ENCODE results near the gene UGT2A3. TPM values are rescaled to one million over a fixed set of nuclear protein-coding genes. Genes with fewer than 3 reads are reported as not detected.

The UGT2A3 gene
- total RNA-seq, 4 donors from 2014 or later = not detected

DNA sequence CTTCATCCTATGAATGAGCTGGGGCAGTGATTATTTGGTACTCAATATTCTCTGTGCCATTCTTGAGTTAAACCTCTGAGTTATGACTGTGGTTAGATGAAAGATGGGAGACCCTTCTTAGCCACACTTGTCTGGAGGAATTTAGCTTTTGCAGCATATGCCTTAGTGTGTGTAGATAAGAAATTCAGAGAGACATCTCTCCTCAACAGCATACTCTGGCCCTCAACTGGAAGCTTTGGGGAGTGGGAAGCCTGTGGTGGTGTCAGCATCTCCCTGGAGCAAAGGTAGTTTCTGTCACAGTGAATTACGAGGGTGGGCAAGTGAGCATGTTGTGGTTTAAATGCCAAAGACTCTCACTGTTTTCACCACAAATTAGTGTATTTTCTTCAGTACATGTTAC, 58.7 kb downstream of the UGT2A3 start:
- no peak for TF ChIP-seq CTCF (IDR thresholded peaks at IDR 0.05)
- TF ChIP-seq POLR2A (IDR thresholded peaks at IDR 0.05) = no peak
- no peak overlapping the region for H3K27ac ChIP-seq
- no peak for DNase-seq
- no peaks in the 10 kb centered on the region for H3K27me3 ChIP-seq
- H3K4me3 ChIP-seq = no peak overlapping the region
- intact Hi-C loops (cut with DNase I; ENCODE audit: low total_unique reads) = no loop called here
- H3K36me3 ChIP-seq = no peaks in the 10 kb centered on the region
- no peaks in the 10 kb centered on the region for H3K4me1 ChIP-seq
- H3K9me3 ChIP-seq = no peaks in the 10 kb centered on the region

- no peak for DNase-seq
- TF ChIP-seq POLR2A (IDR thresholded peaks at IDR 0.05) = no peak
- no peak for TF ChIP-seq CTCF (IDR thresholded peaks at IDR 0.05)
Measured at GRCh38 chr4:68891678-68892077, 59.9 kb downstream of the UGT2A3 start.

DNA sequence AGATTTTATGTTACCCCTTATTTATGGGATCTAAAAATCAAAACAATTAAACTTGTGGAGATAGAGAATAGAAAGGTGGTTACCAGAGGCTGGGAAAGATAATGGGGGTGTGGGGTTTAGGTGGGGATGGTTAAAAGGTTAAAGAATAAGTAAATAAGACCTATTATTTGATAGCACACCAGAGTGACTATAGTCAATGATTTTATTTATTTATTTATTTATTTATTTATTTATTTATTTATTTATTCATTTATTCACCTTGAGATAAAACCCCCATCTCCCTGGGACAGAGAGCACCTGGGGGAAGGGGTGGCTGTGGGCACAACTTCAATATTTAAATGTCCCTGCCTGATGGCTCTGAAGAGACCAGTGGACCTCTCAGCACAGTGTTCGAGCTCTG, 66.1 kb downstream of the UGT2A3 start:
- H3K9me3 ChIP-seq = no peaks in the 10 kb centered on the region
- no peak for DNase-seq
- TF ChIP-seq POLR2A (IDR thresholded peaks at IDR 0.05) = no peak
- TF ChIP-seq CTCF (IDR thresholded peaks at IDR 0.05) = no peak
- H3K27ac ChIP-seq = no peak overlapping the region
- no peaks in the 10 kb centered on the region for H3K36me3 ChIP-seq
- H3K4me1 ChIP-seq = no peaks in the 10 kb centered on the region
- no peaks in the 10 kb centered on the region for H3K27me3 ChIP-seq
- H3K4me3 ChIP-seq = no peak overlapping the region
- intact Hi-C loops (cut with DNase I; ENCODE audit: low total_unique reads) = no loop called here

More at GRCh38 chr4:68891678-68892077, 59.9 kb downstream of the UGT2A3 start:
- H3K4me1 ChIP-seq = no peaks in the 10 kb centered on the region
- H3K27me3 ChIP-seq = no peaks in the 10 kb centered on the region
- intact Hi-C loops (cut with DNase I; ENCODE audit: low total_unique reads) = no loop called here
- H3K4me3 ChIP-seq = no peak overlapping the region
- no peaks in the 10 kb centered on the region for H3K9me3 ChIP-seq
- no peaks in the 10 kb centered on the region for H3K36me3 ChIP-seq
- no peak overlapping the region for H3K27ac ChIP-seq

DNA sequence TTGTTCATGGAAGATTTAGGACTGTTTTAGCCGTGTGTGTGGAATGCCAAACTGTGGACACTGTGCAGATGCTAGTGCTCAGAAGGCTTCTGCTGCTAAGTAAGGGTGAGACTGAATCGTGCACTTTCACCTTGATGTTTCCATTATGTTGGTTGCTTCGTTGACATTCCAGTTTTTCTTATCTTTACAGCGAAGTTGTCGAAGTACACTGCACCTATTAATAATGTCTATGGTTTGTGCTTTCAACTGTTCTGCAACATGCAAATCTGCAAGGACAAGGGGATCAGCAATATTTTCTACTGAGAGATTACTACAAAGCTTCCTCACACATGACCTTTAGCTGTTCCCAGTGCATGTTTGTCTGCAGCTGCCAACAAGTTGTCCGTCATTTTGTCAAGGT, 67.7 kb downstream of the UGT2A3 start:
- Histone ChIP-seq H3K4me1 (no peaks in the 10 kb centered on the region), H3K4me3 (no peak overlapping the region), H3K27me3 (no peaks in the 10 kb centered on the region), H3K9me3 (no peaks in the 10 kb centered on the region), H3K27ac (no peak overlapping the region), H3K36me3 (no peaks in the 10 kb centered on the region)
- TF ChIP-seq POLR2A (IDR thresholded peaks at IDR 0.05) (no peak), CTCF (IDR thresholded peaks at IDR 0.05) (no peak)
- intact Hi-C loops (cut with DNase I; ENCODE audit: low total_unique reads) = no loop called here
- DNase-seq = no peak

Small RNA genes lying within 50 kb of the gene (small RNA-seq; reads per million reads assigned to genes)
- gene AC021146.3 (not detected), gene AC021146.6 (not detected)

Other genes with a start within 250 kb of the UGT2A3 start
- gene UGT2B10, start 135.8 kb downstream of the UGT2A3 start, total RNA-seq = not detected
- gene UGT2B7, start 144.7 kb upstream of the UGT2A3 start, total RNA-seq = 10 to 100 TPM in 1 of 4 donors, 1 to 10 TPM in 1, under 1 TPM in 1, not detected in 1; 0.58 to 22.2 (median 2.0) TPM